Cardiac septum (tissue), 1 donor: Measurements from ENCODE around the gene SMIM9. TPM values are rescaled to one million over a fixed set of nuclear protein-coding genes. Genes with fewer than 3 reads are reported as not detected.
"Not testable (repeated sequence)": the region's sequence is repeated elsewhere in the genome, so short reads cannot be mapped to it uniquely, and the experiment has no call there.

Experiments
- DNase-seq: peaks from one replicate; pipeline ENCODE4 v3.0.0-alpha.2; 2020; ENCODE audit warnings: low spot score
- intact Hi-C: fragments of 100-400 bp; cut with DNase I; formaldehyde crosslinking; loops from one replicate; pipeline ENCODE4 v1.14.0; 2022
- long read RNA-seq: library from polyadenylated mRNA; unstranded; transcript quantifications from one replicate; pipeline ENCODE4 v2.0.0, GENCODE V29; 2021
- total RNA-seq: library from RNA; stranded (reverse); fragmentation: NEBNext Ultra II Directional; extraction: Animal tissue kit (Norgen Biotek cat#: 25700); gene quantifications from one replicate; pipeline ENCODE4 v1.2.1, GENCODE V29; 2021
- donor health status: DM: no; HTN: no; CAD: no.

The SMIM9 gene
- not detected for total RNA-seq
- long read RNA-seq: 0 reads

GRCh38 chrX:154834562-154834961 is at the start of gene SMIM9:
SMIM9 (minus strand) TSS chrX:154834662; CDS start chrX:154830856, 3,806 bp downstream.
- intact Hi-C loops: no loop called here
- DNase-seq: no peak

- DNase-seq, intact Hi-C loops: not testable (repeated sequence)
These were observed 49.6 kb upstream of the SMIM9 start for GRCh38 chrX:154884069-154884468.

GRCh38 chrX:154873329-154873728 is 38.9 kb upstream of the SMIM9 start:
- no peak for DNase-seq
- intact Hi-C loops: no loop called here

GRCh38 chrX:154868522-154868921 is 34.1 kb upstream of the SMIM9 start:
- intact Hi-C loops, DNase-seq: not testable (repeated sequence)

- DNase-seq: no peak
- intact Hi-C loops: no loop called here
These were observed 20.8 kb upstream of the SMIM9 start for GRCh38 chrX:154855256-154855655.

- DNase-seq: no peak
- intact Hi-C loops: no loop called here
These were observed 16.6 kb upstream of the SMIM9 start for GRCh38 chrX:154850957-154851611.

GRCh38 chrX:154840856-154841255 is 6.4 kb upstream of the SMIM9 start:
- DNase-seq: no peak
- intact Hi-C loops: no loop called here

GRCh38 chrX:154836163-154836562 is 1.7 kb upstream of the SMIM9 start:
- intact Hi-C loops: no loop called here
- DNase-seq: no peak

GRCh38 chrX:154833746-154834274 is 652 bp downstream of the SMIM9 start:
- no peak for DNase-seq
- intact Hi-C loops: no loop called here

- intact Hi-C loops: no loop called here
- no peak for DNase-seq
These were observed 4.5 kb downstream of the SMIM9 start for GRCh38 chrX:154829926-154830442.

GRCh38 chrX:154829134-154829533 is 5.3 kb downstream of the SMIM9 start:
- intact Hi-C loops: no loop called here
- DNase-seq: no peak

- no peak for DNase-seq
- intact Hi-C loops: no loop called here
These were observed 6.5 kb downstream of the SMIM9 start for GRCh38 chrX:154828016-154828408.

GRCh38 chrX:154827194-154828015 is 7.1 kb downstream of the SMIM9 start:
- intact Hi-C loops: no loop called here
- DNase-seq: no peak

- DNase-seq, intact Hi-C loops: not testable (repeated sequence)
These were observed 8.9 kb downstream of the SMIM9 start for GRCh38 chrX:154825586-154825985.

GRCh38 chrX:154824638-154825037 is 9.8 kb downstream of the SMIM9 start:
- intact Hi-C loops: no loop called here
- DNase-seq: no peak

- DNase-seq: no peak
- intact Hi-C loops: no loop called here
These were observed 12.4 kb downstream of the SMIM9 start for GRCh38 chrX:154822029-154822428.

- DNase-seq: no peak
- intact Hi-C loops: no loop called here
These were observed 12.9 kb downstream of the SMIM9 start for GRCh38 chrX:154821523-154821922.

GRCh38 chrX:154819771-154820341 is 14.6 kb downstream of the SMIM9 start:
- no peak for DNase-seq
- intact Hi-C loops: no loop called here

- intact Hi-C loops: no loop called here
- no peak for DNase-seq
These were observed 15.3 kb downstream of the SMIM9 start for GRCh38 chrX:154818916-154819770.
